Body of pancreas (tissue), 4 donors: ENCODE results near the gene CXADR. TPM values are rescaled to one million over a fixed set of nuclear protein-coding genes. Genes with fewer than 3 reads are reported as not detected.

Experiments used
- ATAC-seq: fragments of 150-250 bp; one replicate; pipeline ENCODE4 v1.9.1; 2016
- DNase-seq, 4 donors: peaks; one replicate each; pipeline ENCODE4 v3.0.0-alpha.2; 2019
- H3K27ac ChIP-seq, 4 donors: fragments of 200-600 bp; sonication (generic); 1 replicate in 3 of 4; 2 replicates in 1 of 4; pipeline versions ENCODE4 v1.5.1 to v1.6.1; 2016 to 2019; ENCODE audit warnings: mild to moderate bottlenecking in 1 of 4, mixed read lengths in 1 of 4, moderate library complexity in 1 of 4
- H3K27me3 ChIP-seq, 2 donors: fragments of 200-600 bp; sonication (generic); one replicate each; pipeline ENCODE4 v1.6.0; 2016; ENCODE audit warnings: mild to moderate bottlenecking in 1 of 2
- H3K36me3 ChIP-seq, 2 donors: fragments of 200-600 bp; sonication (generic); replicated peaks in 1 of 2; 2 replicates each; pipeline ENCODE4 v1.5.1; 2016; ENCODE audit warnings: low read depth in 2 of 2; ENCODE audit not compliant: insufficient read depth in 1 of 2
- H3K4me1 ChIP-seq: fragments of 200-600 bp; sonication (generic); one replicate; pipeline ENCODE4 v1.6.0; 2016
- H3K4me3 ChIP-seq, 2 donors: fragments of 200-600 bp; sonication (generic); 1 replicate in 1 of 2; 2 replicates in 1 of 2; pipeline ENCODE4 v1.5.1; 2016 to 2019
- H3K9me3 ChIP-seq, 3 donors: fragments of 200-600 bp; sonication (generic); 1 replicate in 2 of 3; 2 replicates in 1 of 3; pipeline ENCODE4 v1.5.1; 2016
- POLR2A ChIP-seq, 3 donors: fragments of 450-650 bp; IDR thresholded peaks; one replicate each; pipeline ENCODE4 v1.6.1; 2016; ENCODE audit warnings: antibody characterized with exemption in 3 of 3, mild to moderate bottlenecking in 2 of 3
- WGBS, 2 donors: methylation state at CpG; one replicate each; pipeline ENCODE4 v1.1.5; 2017; 5-methylcytosine and 5-hydroxymethylcytosine counted together
- intact Hi-C: fragments of 100-400 bp; cut with DNase I; formaldehyde crosslinking; loops from one replicate; pipeline ENCODE4 v1.15.1; 2023
- total RNA-seq, 2 donors: library from RNA; depleted of rRNA; stranded (reverse); fragments of >200 nt; gene quantifications; one replicate each; pipeline ENCODE4 v1.1.0, GENCODE V29; 2016
- TF ChIP-seq, protein P1 (sequence below), 7 experiments: fragments of 450-650 bp in 4 of 7; fragments of 200-600 bp in 3 of 7; sonication (generic) in 3 of 7; IDR thresholded peaks; one replicate each; pipeline ENCODE4 v1.5.1; 2016 to 2019; ENCODE audit warnings: antibody characterized with exemption in 7 of 7

CXADR gene
- total RNA-seq, 2 donors from 2014 or later, result 28.8 to 41.9 TPM

DNA sequence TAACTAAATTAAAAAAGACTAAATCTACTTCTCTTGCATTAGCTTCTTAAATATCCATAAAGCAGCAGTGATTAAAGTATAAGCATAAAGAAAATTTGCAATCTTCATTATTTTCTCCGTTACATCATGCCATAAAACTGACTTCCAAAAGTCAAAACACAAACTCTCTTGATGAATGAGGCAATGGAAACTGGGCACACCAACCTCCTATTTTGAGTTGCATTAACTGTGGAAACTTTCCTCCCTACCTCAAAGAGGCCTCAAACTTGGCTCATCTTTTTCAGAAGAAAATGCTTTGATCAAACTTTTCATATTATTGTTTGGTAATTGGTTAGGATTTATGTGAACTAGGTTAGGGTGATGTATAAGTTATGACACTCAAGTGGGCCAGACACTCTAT lies 104.0 kb downstream of the CXADR start:
- no peaks in the 10 kb centered on the region for H3K9me3 ChIP-seq
- DNase-seq (no peak), ATAC-seq (no peak)
- no peaks in the 10 kb centered on the region for H3K36me3 ChIP-seq
- WGBS, 2 donors, result 90 to 96% methylated on average over 1 of the region's 1 CpG
- peaks cover 6% of the 10 kb centered on the region for H3K4me1 ChIP-seq
- intact Hi-C loops, result no loop called here
- no peaks in the 10 kb centered on the region for H3K27me3 ChIP-seq
- H3K27ac ChIP-seq, result no peak overlapping the region
- TF ChIP-seq POLR2A (IDR thresholded peaks at IDR 0.05), result no peak
- TF ChIP-seq, protein P1, sequence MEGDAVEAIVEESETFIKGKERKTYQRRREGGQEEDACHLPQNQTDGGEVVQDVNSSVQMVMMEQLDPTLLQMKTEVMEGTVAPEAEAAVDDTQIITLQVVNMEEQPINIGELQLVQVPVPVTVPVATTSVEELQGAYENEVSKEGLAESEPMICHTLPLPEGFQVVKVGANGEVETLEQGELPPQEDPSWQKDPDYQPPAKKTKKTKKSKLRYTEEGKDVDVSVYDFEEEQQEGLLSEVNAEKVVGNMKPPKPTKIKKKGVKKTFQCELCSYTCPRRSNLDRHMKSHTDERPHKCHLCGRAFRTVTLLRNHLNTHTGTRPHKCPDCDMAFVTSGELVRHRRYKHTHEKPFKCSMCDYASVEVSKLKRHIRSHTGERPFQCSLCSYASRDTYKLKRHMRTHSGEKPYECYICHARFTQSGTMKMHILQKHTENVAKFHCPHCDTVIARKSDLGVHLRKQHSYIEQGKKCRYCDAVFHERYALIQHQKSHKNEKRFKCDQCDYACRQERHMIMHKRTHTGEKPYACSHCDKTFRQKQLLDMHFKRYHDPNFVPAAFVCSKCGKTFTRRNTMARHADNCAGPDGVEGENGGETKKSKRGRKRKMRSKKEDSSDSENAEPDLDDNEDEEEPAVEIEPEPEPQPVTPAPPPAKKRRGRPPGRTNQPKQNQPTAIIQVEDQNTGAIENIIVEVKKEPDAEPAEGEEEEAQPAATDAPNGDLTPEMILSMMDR (IDR thresholded peaks at IDR 0.05), result no peak
- H3K4me3 ChIP-seq, result no peak overlapping the region

DNA sequence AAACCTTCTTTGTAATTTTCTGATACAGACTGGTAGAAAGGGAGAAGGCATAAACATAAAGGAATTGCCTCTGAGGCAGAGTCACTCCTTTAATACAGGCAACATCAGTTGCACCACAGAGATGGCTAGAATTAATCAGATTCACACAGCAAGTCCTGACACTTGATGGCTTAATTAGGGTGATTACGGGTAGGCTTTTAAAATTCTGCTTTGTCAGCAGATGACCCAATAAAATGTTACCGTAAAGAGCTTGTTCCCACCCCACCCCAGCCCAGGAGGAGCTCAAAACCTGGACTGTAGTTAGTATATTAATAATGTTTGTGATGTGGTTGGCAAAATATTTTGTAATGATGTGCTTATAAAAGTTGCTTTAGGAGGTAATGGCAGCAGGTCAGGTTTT lies 109.2 kb downstream of the CXADR start:
- H3K9me3 ChIP-seq, result no peaks in the 10 kb centered on the region
- H3K4me1 ChIP-seq, result no peaks in the 10 kb centered on the region
- WGBS, 2 donors, result 65 to 76% methylated on average over 2 of the region's 2 CpGs
- ATAC-seq (no peak), DNase-seq (no peak)
- intact Hi-C loops, result no loop called here
- TF ChIP-seq, protein P1 (IDR thresholded peaks at IDR 0.05), result no peak
- TF ChIP-seq POLR2A (IDR thresholded peaks at IDR 0.05), result no peak
- H3K27me3 ChIP-seq, result no peaks in the 10 kb centered on the region
- H3K36me3 ChIP-seq, result no peaks in the 10 kb centered on the region
- H3K4me3 ChIP-seq, result no peak overlapping the region
- H3K27ac ChIP-seq, result no peak overlapping the region

DNA sequence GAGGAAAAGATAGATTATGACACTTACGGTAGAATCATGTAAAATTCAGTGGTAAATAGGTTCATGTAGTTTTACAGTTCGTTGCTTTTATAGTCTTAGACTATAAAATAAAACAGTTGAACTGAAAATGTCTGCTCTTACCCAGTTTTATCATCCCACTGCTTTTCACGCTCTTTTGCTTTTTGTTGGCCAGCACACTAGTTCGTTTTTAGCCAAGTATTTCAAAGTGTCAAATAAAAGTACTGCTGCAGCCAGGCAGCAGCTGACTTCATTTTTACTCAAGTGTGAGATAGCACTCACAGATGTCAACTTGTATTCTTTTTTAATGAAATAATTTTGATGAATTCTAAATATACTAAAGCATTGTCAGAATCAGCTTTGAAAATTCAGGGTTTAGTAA lies 118.4 kb downstream of the CXADR start:
- no peaks in the 10 kb centered on the region for H3K9me3 ChIP-seq
- ATAC-seq (no peak), DNase-seq (no peak)
- intact Hi-C loops, result no loop called here
- H3K36me3 ChIP-seq, result no peaks in the 10 kb centered on the region
- no peak overlapping the region for H3K4me3 ChIP-seq
- H3K4me1 ChIP-seq, result no peaks in the 10 kb centered on the region
- H3K27me3 ChIP-seq, result no peaks in the 10 kb centered on the region
- 62 to 65% methylated on average over 4 of the region's 4 CpGs for WGBS, 2 donors
- no peak overlapping the region for H3K27ac ChIP-seq
- TF ChIP-seq, protein P1 (IDR thresholded peaks at IDR 0.05), result no peak
- no peak for TF ChIP-seq POLR2A (IDR thresholded peaks at IDR 0.05)

DNA sequence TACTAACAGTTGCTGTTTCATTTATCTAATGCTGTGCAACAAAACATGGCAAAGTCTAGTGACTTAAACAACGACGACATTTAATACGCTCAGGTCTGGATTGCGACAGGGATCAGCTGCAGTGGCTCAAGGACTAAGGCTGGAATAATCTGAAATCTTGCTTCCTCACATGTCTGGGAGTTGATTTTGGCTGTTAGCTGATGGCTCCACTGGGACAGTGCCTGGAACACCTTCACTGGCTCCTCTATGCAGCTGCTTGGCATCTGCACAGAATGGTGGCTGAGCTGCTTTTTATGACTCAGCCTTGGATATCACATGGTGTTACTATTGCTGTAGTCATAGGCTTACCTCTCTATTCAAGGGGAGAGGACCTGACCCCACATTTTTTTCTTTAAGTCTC lies 123.9 kb downstream of the CXADR start:
- H3K9me3 ChIP-seq, result no peaks in the 10 kb centered on the region
- TF ChIP-seq POLR2A (IDR thresholded peaks at IDR 0.05), result no peak
- TF ChIP-seq, protein P1 (IDR thresholded peaks at IDR 0.05), result no peak
- ATAC-seq (no peak), DNase-seq (no peak)
- WGBS, 2 donors, result 68 to 89% methylated on average over 4 of the region's 4 CpGs
- no peaks in the 10 kb centered on the region for H3K36me3 ChIP-seq
- no peak overlapping the region for H3K27ac ChIP-seq
- intact Hi-C loops, result no loop called here
- no peaks in the 10 kb centered on the region for H3K4me1 ChIP-seq
- H3K4me3 ChIP-seq, result no peak overlapping the region
- no peaks in the 10 kb centered on the region for H3K27me3 ChIP-seq

DNA sequence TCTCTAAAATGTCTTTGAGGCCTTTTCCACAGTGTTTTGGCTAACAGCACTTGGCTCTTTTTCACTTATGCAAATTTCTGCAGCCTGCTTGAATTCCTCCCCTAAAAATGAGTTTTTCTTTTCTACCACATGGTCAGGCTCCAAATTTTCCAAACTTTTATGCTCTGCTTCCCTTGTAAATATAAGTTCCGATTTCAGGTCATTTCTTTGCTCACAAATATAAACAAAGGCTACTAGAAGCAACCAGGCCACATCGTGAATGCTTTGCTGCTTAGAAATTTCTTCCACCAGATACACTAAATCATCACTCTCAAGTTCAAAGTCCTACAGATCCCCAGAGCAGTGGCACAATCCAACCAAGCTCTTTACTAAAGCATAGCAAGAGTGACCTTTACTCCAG lies 128.0 kb downstream of the CXADR start:
- no peak for ATAC-seq
- Histone ChIP-seq H3K27me3 (no peaks in the 10 kb centered on the region), H3K9me3 (no peaks in the 10 kb centered on the region), H3K36me3 (no peaks in the 10 kb centered on the region), H3K27ac (no peak overlapping the region), H3K4me3 (no peak overlapping the region), H3K4me1 (no peaks in the 10 kb centered on the region)
- intact Hi-C loops, result no loop called here
- DNase-seq, result no peak
- WGBS, 2 donors, result 65 to 75% methylated on average over 2 of the region's 2 CpGs
- TF ChIP-seq POLR2A (IDR thresholded peaks at IDR 0.05), result no peak
- TF ChIP-seq, protein P1 (IDR thresholded peaks at IDR 0.05), result no peak
